HG03460 (cell line): Measurements from ENCODE around the gene MAST4.

ENCODE experiments used
- ATAC-seq: cut with Tn5 transposase; IDR thresholded peaks from one replicate; pipeline ENCODE4 v1.9.1; 2021; ENCODE audit not compliant: unreplicated experiment

Gene MAST4

GRCh38 chr5:66595756-66596635 lies at the start of gene MAST4:
MAST4 (plus strand) TSS chr5:66596393; CDS start chr5:66596656, 263 bp downstream.
- ATAC-seq: peak; percentile 98

GRCh38 chr5:66546541-66546940 lies 49.7 kb upstream of the MAST4 start:
- ATAC-seq: no peak

GRCh38 chr5:66551338-66551737 lies 44.9 kb upstream of the MAST4 start:
- no peak for ATAC-seq

- ATAC-seq: no peak
Measured at GRCh38 chr5:66551945-66552344, 44.2 kb upstream of the MAST4 start.

GRCh38 chr5:66553368-66553912 lies 42.8 kb upstream of the MAST4 start:
- ATAC-seq: no peak

- ATAC-seq: peak; percentile 96
Measured at GRCh38 chr5:66553916-66554575, 42.1 kb upstream of the MAST4 start.

GRCh38 chr5:66554884-66555283 lies 41.3 kb upstream of the MAST4 start:
- ATAC-seq: no peak

- ATAC-seq: peak; percentile 55
Measured at GRCh38 chr5:66558560-66558959, 37.6 kb upstream of the MAST4 start.

- no peak for ATAC-seq
Measured at GRCh38 chr5:66560371-66560770, 35.8 kb upstream of the MAST4 start.

GRCh38 chr5:66561256-66561990 lies 34.8 kb upstream of the MAST4 start:
- no peak for ATAC-seq

- ATAC-seq: no peak
Measured at GRCh38 chr5:66565878-66566277, 30.3 kb upstream of the MAST4 start.

- no peak for ATAC-seq
Measured at GRCh38 chr5:66567474-66567873, 28.7 kb upstream of the MAST4 start.

GRCh38 chr5:66570201-66570600 lies 26.0 kb upstream of the MAST4 start:
- ATAC-seq: no peak

- no peak for ATAC-seq
Measured at GRCh38 chr5:66573733-66574132, 22.5 kb upstream of the MAST4 start.

GRCh38 chr5:66582499-66583165 lies 13.6 kb upstream of the MAST4 start:
- ATAC-seq: no peak

GRCh38 chr5:66585291-66585690 lies 10.9 kb upstream of the MAST4 start:
- no peak for ATAC-seq

GRCh38 chr5:66587771-66588170 lies 8.4 kb upstream of the MAST4 start:
- ATAC-seq: no peak

- peak; percentile 21 for ATAC-seq
Measured at GRCh38 chr5:66596636-66597182, 516 bp downstream of the MAST4 start.

- ATAC-seq: no peak
Measured at GRCh38 chr5:66597183-66597757, 1.1 kb downstream of the MAST4 start.

GRCh38 chr5:66602621-66603020 lies 6.4 kb downstream of the MAST4 start:
- no peak for ATAC-seq
